A549 treated with dexamethasone at 1 μM for 4 hours (cell line): ENCODE data around the gene SCAMP1. TPM values are rescaled to one million over a fixed set of nuclear protein-coding genes. Genes with fewer than 3 reads are reported as not detected.

Experiments used
- total RNA-seq: library from RNA; stranded (reverse); fragments of 200-300 nt; extraction: Qiagen RNA extraction; gene quantifications from 5 replicates; pipeline ENCODE4 v1.2.3, GENCODE V29; 2022

Gene SCAMP1, protein sequence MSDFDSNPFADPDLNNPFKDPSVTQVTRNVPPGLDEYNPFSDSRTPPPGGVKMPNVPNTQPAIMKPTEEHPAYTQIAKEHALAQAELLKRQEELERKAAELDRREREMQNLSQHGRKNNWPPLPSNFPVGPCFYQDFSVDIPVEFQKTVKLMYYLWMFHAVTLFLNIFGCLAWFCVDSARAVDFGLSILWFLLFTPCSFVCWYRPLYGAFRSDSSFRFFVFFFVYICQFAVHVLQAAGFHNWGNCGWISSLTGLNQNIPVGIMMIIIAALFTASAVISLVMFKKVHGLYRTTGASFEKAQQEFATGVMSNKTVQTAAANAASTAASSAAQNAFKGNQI
- 17.8 to 30.4 TPM (median 26.8 TPM) in 5 replicates for total RNA-seq

DNA sequence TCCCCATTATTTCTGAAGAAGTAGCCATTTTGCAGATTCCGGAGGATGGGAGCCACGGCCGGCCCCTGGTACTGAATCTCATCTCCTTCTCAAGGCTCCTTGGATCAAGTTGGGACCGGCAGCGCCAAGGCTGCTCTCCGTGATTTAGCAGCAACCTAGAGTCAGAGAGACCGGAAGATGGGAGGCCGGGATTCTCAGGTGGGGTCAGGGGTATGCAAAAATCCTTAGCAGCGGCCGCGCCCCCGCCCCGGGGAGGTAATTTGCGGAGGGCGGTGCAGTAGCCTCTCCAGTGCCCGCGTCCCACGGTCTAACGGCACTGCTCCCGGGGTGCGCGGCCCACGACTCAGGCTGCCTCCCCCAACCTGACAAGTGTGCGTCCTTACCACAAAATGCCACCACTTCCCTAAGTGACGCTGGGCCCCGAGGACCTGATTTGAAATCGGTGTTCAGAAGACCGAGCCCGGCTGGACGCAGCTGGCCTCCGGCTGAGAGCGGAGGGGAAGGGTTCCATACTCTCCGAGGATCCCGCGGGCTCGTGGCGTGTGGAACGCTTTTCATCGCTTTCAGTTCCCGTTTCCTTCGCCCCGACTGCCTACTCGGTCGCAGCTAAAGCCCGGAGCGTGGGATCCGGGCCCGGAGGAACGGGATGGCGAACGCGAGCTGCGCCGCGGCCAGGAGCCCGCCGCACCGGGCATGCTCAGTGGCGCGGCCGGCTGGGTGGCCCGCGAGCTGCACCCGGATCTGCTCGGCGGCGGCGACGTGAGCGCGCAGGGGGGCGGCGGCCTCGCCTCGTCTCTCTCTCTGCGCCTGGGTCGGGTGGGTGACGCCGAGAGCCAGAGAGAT lies at the start of gene SCAMP1:
Gene SCAMP1 (plus strand): TSS at position 787 of the 843 bp plus-strand sequence. CDS start 55 bp downstream, at position 842.

Other genes with a start within 250 kb of the SCAMP1 start
- 27.1 to 34.8 TPM (median 33.3 TPM) in 5 replicates for gene AP3B1, start 65.9 kb upstream of the SCAMP1 start, total RNA-seq